ENCODE measurements around the gene KY.

DNA sequence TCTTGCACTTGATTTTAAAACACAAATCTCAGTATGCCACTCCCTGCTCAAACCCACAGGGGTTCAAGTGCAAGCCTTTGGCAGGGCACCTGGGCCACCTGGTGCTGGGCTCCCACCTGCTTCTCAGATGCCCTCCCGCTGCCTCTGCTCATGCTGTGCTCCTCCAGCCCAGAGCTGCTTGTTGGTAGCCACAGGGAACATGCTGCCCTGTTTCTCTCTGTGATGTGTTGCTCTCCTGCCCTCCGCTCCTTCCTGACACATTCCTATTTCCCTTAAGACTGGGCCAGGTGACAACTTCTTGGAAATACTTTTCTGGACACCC lies 27.1 kb upstream of the KY start:
- TF ChIP-seq TAF1 (IDR thresholded peaks at IDR 0.05; ENCODE audit: borderline replicate concordance, insufficient read depth, low read length) (no peak), POLR2AphosphoS5 (IDR thresholded peaks at IDR 0.05; ENCODE audit: low read depth, low read length) (no peak), FOXP2 (optimal IDR thresholded peaks at IDR 0.05; ENCODE audit: borderline replicate concordance, extremely low read depth, extremely low read length, insufficient read depth) (no peak)
- TF ChIP-seq, protein P1, sequence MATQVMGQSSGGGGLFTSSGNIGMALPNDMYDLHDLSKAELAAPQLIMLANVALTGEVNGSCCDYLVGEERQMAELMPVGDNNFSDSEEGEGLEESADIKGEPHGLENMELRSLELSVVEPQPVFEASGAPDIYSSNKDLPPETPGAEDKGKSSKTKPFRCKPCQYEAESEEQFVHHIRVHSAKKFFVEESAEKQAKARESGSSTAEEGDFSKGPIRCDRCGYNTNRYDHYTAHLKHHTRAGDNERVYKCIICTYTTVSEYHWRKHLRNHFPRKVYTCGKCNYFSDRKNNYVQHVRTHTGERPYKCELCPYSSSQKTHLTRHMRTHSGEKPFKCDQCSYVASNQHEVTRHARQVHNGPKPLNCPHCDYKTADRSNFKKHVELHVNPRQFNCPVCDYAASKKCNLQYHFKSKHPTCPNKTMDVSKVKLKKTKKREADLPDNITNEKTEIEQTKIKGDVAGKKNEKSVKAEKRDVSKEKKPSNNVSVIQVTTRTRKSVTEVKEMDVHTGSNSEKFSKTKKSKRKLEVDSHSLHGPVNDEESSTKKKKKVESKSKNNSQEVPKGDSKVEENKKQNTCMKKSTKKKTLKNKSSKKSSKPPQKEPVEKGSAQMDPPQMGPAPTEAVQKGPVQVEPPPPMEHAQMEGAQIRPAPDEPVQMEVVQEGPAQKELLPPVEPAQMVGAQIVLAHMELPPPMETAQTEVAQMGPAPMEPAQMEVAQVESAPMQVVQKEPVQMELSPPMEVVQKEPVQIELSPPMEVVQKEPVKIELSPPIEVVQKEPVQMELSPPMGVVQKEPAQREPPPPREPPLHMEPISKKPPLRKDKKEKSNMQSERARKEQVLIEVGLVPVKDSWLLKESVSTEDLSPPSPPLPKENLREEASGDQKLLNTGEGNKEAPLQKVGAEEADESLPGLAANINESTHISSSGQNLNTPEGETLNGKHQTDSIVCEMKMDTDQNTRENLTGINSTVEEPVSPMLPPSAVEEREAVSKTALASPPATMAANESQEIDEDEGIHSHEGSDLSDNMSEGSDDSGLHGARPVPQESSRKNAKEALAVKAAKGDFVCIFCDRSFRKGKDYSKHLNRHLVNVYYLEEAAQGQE (IDR thresholded peaks at IDR 0.05; ENCODE audit: insufficient read depth in 1 of 2, low read depth in 2 of 2, low read length in 2 of 2) = no peak
